ENCODE results near the gene SUDS3. TPM values are rescaled to one million over a fixed set of nuclear protein-coding genes. Genes with fewer than 3 reads are reported as not detected.

Gene SUDS3
- polyA plus RNA-seq, 1 donor from 2014 or later, result 67.9 TPM

DNA sequence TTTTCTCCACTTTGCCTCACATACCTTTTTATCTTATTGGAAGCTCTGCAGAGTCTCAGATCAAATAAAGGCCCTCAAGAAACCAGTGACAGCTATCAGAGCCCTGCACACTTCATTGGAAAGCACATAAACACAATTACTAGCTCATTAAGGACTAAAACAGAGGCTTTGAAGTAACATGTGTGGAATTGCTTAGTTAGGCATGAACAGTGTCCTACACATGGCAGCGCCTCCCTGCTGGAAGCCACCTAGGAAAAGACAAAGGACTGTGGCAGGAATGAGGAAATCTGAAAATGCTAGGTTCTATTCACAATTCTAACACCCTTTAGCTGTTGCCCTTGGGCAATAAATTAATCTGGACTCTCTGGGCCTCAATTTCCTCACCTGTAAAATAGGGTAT, 89.4 kb downstream of the SUDS3 start:
- no peak overlapping the region for H3K9ac ChIP-seq (ENCODE audit: low read length)
- H3K9me2 ChIP-seq (ENCODE audit: insufficient read depth, low read length), result no peaks in the 10 kb centered on the region
- no peaks in the 10 kb centered on the region for H3K36me3 ChIP-seq (ENCODE audit: insufficient read depth, low read length)
- H3K9me3 ChIP-seq (ENCODE audit: low read length), result no peaks in the 10 kb centered on the region
- H4K20me1 ChIP-seq (ENCODE audit: insufficient read depth), result no peaks in the 10 kb centered on the region
- H3K27me3 ChIP-seq (ENCODE audit: insufficient read depth, low read depth, low read length), result no peaks in the 10 kb centered on the region
- no peak overlapping the region for H3K4me3 ChIP-seq (ENCODE audit: low read length)
- H3F3A ChIP-seq (ENCODE audit: insufficient read depth, low read length, poor library complexity, severe bottlenecking), result no peaks in the 10 kb centered on the region
- H3K27ac ChIP-seq (ENCODE audit: low read length), result no peak overlapping the region
- no peak for TF ChIP-seq MXI1 (conservative IDR thresholded peaks at IDR 0.05; ENCODE audit: poor library complexity, severe bottlenecking)
- no peak for TF ChIP-seq POLR2AphosphoS5 (IDR thresholded peaks at IDR 0.05)
- no peak for TF ChIP-seq SMC3 (conservative IDR thresholded peaks at IDR 0.05; ENCODE audit: poor library complexity)
- no peak for TF ChIP-seq TAF1 (IDR thresholded peaks at IDR 0.05; ENCODE audit: low read depth)
- TF ChIP-seq RAD21 (conservative IDR thresholded peaks at IDR 0.05), result no peak
- TF ChIP-seq, protein P1, sequence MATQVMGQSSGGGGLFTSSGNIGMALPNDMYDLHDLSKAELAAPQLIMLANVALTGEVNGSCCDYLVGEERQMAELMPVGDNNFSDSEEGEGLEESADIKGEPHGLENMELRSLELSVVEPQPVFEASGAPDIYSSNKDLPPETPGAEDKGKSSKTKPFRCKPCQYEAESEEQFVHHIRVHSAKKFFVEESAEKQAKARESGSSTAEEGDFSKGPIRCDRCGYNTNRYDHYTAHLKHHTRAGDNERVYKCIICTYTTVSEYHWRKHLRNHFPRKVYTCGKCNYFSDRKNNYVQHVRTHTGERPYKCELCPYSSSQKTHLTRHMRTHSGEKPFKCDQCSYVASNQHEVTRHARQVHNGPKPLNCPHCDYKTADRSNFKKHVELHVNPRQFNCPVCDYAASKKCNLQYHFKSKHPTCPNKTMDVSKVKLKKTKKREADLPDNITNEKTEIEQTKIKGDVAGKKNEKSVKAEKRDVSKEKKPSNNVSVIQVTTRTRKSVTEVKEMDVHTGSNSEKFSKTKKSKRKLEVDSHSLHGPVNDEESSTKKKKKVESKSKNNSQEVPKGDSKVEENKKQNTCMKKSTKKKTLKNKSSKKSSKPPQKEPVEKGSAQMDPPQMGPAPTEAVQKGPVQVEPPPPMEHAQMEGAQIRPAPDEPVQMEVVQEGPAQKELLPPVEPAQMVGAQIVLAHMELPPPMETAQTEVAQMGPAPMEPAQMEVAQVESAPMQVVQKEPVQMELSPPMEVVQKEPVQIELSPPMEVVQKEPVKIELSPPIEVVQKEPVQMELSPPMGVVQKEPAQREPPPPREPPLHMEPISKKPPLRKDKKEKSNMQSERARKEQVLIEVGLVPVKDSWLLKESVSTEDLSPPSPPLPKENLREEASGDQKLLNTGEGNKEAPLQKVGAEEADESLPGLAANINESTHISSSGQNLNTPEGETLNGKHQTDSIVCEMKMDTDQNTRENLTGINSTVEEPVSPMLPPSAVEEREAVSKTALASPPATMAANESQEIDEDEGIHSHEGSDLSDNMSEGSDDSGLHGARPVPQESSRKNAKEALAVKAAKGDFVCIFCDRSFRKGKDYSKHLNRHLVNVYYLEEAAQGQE (IDR thresholded peaks at IDR 0.05; ENCODE audit: borderline replicate concordance), result no peak
- no peak for TF ChIP-seq EP300 (conservative IDR thresholded peaks at IDR 0.05; ENCODE audit: poor library complexity, severe bottlenecking)
- TF ChIP-seq, protein P2, sequence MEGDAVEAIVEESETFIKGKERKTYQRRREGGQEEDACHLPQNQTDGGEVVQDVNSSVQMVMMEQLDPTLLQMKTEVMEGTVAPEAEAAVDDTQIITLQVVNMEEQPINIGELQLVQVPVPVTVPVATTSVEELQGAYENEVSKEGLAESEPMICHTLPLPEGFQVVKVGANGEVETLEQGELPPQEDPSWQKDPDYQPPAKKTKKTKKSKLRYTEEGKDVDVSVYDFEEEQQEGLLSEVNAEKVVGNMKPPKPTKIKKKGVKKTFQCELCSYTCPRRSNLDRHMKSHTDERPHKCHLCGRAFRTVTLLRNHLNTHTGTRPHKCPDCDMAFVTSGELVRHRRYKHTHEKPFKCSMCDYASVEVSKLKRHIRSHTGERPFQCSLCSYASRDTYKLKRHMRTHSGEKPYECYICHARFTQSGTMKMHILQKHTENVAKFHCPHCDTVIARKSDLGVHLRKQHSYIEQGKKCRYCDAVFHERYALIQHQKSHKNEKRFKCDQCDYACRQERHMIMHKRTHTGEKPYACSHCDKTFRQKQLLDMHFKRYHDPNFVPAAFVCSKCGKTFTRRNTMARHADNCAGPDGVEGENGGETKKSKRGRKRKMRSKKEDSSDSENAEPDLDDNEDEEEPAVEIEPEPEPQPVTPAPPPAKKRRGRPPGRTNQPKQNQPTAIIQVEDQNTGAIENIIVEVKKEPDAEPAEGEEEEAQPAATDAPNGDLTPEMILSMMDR (IDR thresholded peaks at IDR 0.05; ENCODE audit: poor library complexity, severe bottlenecking), result no peak
- TF ChIP-seq EZH2 (IDR thresholded peaks at IDR 0.05; ENCODE audit: borderline replicate concordance, insufficient read depth, low read length, poor library complexity, severe bottlenecking), result no peak
- H2AFZ ChIP-seq (ENCODE audit: low read depth, low read length), result no peak overlapping the region
- no peaks in the 10 kb centered on the region for H3K79me2 ChIP-seq (replicated peaks; ENCODE audit: insufficient read depth, low read length)
- H3K4me2 ChIP-seq (ENCODE audit: low read length), result no peak overlapping the region

Other genes starting within 250 kb of the SUDS3 start
- 702 and 777 TPM in 2 replicates for gene PEBP1, start 240.4 kb upstream of the SUDS3 start, polyA plus RNA-seq
- gene TAOK3, start 3.6 kb upstream of the SUDS3 start, polyA plus RNA-seq, result 139 and 148 TPM in 2 replicates

Measured in neural cell (in vitro differentiated cells).